H1 (cell line): ENCODE data around the gene SFTPB. TPM values are rescaled to one million over a fixed set of nuclear protein-coding genes. Genes with fewer than 3 reads are reported as not detected.

Experiments
- CHD7 ChIP-seq: fragments of 300-600 bp; sonication (generic); IDR thresholded peaks from 2 replicates; pipeline ENCODE4 v1.7.1; 2012; ENCODE audit warnings: low read length, moderate library complexity, mild to moderate bottlenecking, inconsistent platforms; ENCODE audit not compliant: insufficient replicate concordance
- E2F6 ChIP-seq: IDR thresholded peaks from 2 replicates; pipeline ENCODE4 v1.6.1; 2012; ENCODE audit warnings: inconsistent platforms
- RXRA ChIP-seq: IDR thresholded peaks from 2 replicates; pipeline ENCODE4 v1.6.1; 2011; ENCODE audit warnings: low read depth, mild to moderate bottlenecking, low read length, moderate library complexity; ENCODE audit not compliant: insufficient read depth
- SIRT6 ChIP-seq: IDR thresholded peaks from one replicate; pipeline ENCODE4 v1.7.1; 2012; ENCODE audit warnings: low read length, inconsistent platforms
- SUZ12 ChIP-seq: fragments of 200-600 bp; sonication (generic); IDR thresholded peaks from 2 replicates; pipeline ENCODE4 v1.6.1; 2012; ENCODE audit warnings: mild to moderate bottlenecking, inconsistent platforms, low read length, moderate library complexity, mixed read lengths
- USF2 ChIP-seq: IDR thresholded peaks from 2 replicates; pipeline ENCODE4 v1.6.1; 2011; ENCODE audit warnings: low read length, improper control_type of control experiment
- polyA plus RNA-seq, 7 experiments: library from polyadenylated mRNA; depleted of rRNA in 3 of 7; stranded (reverse) in 5 of 7; unstranded in 2 of 7; fragments of >200 nt in 5 of 7; fragments of 200-250 nt in 2 of 7; gene quantifications; 1 replicate in 5 of 7; 2 replicates in 1 of 7; 4 replicates in 1 of 7; pipeline versions ENCODE4 v1.2.1 to v1.2.3, GENCODE V29; 2011 to 2013; ENCODE audit warnings: missing spikeins in 2 of 7, mixed read lengths in 2 of 7
- total RNA-seq: library from RNA; stranded (reverse); fragmentation: NEBNext Ultra II Directional; extraction: Animal tissue kit (Norgen Biotek cat#: 25700); gene quantifications from 2 replicates; pipeline ENCODE4 v1.2.1, GENCODE V29; 2021

The SFTPB gene
- total and polyA plus RNA-seq, 2 of the 8 experiments (the other 6 are each of a cell fraction or from before 2014, with no cell fraction given): not detected

GRCh38 chr2:85669549-85669948, 1.6 kb upstream of the SFTPB start (continued):
- TF ChIP-seq CHD7: no peak
- TF ChIP-seq E2F6: no peak
- TF ChIP-seq RXRA: no peak
- no peak for TF ChIP-seq SIRT6
- TF ChIP-seq SUZ12: no peak
- TF ChIP-seq USF2: no peak
- TF ChIP-seq, all 59 proteins: peak for 0
